Ascending aorta (tissue), 2 donors: ENCODE data around the gene SLCO2A1. TPM values are rescaled to one million over a fixed set of nuclear protein-coding genes. Genes with fewer than 3 reads are reported as not detected.
A peak's percentile ranks its signal among the peaks of the same experiment; 100 is the strongest.

Source experiments
- DNase-seq, 2 donors: peaks; one replicate each; pipeline ENCODE4 v3.0.0-alpha.2; 2019; ENCODE audit warnings: low spot score in 2 of 2
- H3K27ac ChIP-seq, 2 donors: fragments of 200-600 bp; sonication (generic); one replicate each; pipeline ENCODE4 v1.5.1; 2016 to 2017; ENCODE audit warnings: mild to moderate bottlenecking in 1 of 2
- H3K27me3 ChIP-seq: fragments of 200-600 bp; sonication (generic); one replicate; pipeline ENCODE4 v1.5.1; 2017
- H3K36me3 ChIP-seq, 2 donors: fragments of 200-600 bp; sonication (generic); one replicate each; pipeline ENCODE4 v1.5.1; 2016
- H3K4me1 ChIP-seq, 2 donors: fragments of 200-600 bp; sonication (generic); one replicate each; pipeline ENCODE4 v1.5.1; 2016 to 2017; ENCODE audit warnings: mild to moderate bottlenecking in 1 of 2
- H3K4me3 ChIP-seq, 2 donors: fragments of 200-600 bp; sonication (generic); one replicate each; pipeline ENCODE4 v1.5.1; 2016 to 2017; ENCODE audit warnings: mild to moderate bottlenecking in 1 of 2
- H3K9me3 ChIP-seq, 2 donors: fragments of 200-600 bp; sonication (generic); one replicate each; pipeline ENCODE4 v1.5.1; 2016
- CTCF ChIP-seq, 3 experiments: fragments of 200-600 bp in 2 of 3; fragments of 450-650 bp in 1 of 3; sonication (generic) in 2 of 3; IDR thresholded peaks; one replicate each; pipeline ENCODE4 v1.5.1; 2016 to 2019; ENCODE audit warnings: antibody characterized with exemption in 3 of 3, mild to moderate bottlenecking in 1 of 3, moderate library complexity in 1 of 3
- intact Hi-C: fragments of 100-400 bp; cut with DNase I; formaldehyde crosslinking; loops from one replicate; pipeline ENCODE4 v1.15.1; 2023
- total RNA-seq: library from RNA; depleted of rRNA; stranded (reverse); fragments of >200 nt; gene quantifications from one replicate; pipeline ENCODE4 v1.1.0, GENCODE V29; 2016

Gene SLCO2A1
- total RNA-seq, 1 donor from 2014 or later, result 111 TPM

- intact Hi-C loops, result no loop called here
- H3K9me3 ChIP-seq, result no peaks in the 10 kb centered on the region
- peak overlapping the region in 1 of 2 donors; percentile 63 for H3K27ac ChIP-seq
- peak in 1 of 2 donors; percentile 67 for DNase-seq
- H3K27me3 ChIP-seq, result no peaks in the 10 kb centered on the region
- H3K4me1 ChIP-seq, result peaks cover 3 to 36% of the 10 kb centered on the region in 2 donors
- peak in 1 of 3 experiments; percentile 23 for TF ChIP-seq CTCF (IDR thresholded peaks at IDR 0.05)
- H3K4me3 ChIP-seq, result no peak overlapping the region
- H3K36me3 ChIP-seq, result no peaks in the 10 kb centered on the region
Observed at GRCh38 chr3:133941415-133941821, 88.3 kb downstream of the SLCO2A1 start.

- peak in 1 of 2 donors; percentile 46 for DNase-seq
- H3K36me3 ChIP-seq, result no peaks in the 10 kb centered on the region
- H3K4me1 ChIP-seq, result peaks cover 3 to 36% of the 10 kb centered on the region in 2 donors
- no peak overlapping the region for H3K4me3 ChIP-seq
- no peak overlapping the region for H3K27ac ChIP-seq
- intact Hi-C loops, result no loop called here
- TF ChIP-seq CTCF (IDR thresholded peaks at IDR 0.05), result no peak
- no peaks in the 10 kb centered on the region for H3K27me3 ChIP-seq
- no peaks in the 10 kb centered on the region for H3K9me3 ChIP-seq
Observed at GRCh38 chr3:133940536-133940935, 89.2 kb downstream of the SLCO2A1 start.

- H3K27me3 ChIP-seq, result no peaks in the 10 kb centered on the region
- H3K9me3 ChIP-seq, result no peaks in the 10 kb centered on the region
- intact Hi-C loops, result loop anchor here (5.0 kb wide), 1 partner anchor 93 kb away; no protein-coding TSS in a partner anchor
- H3K4me3 ChIP-seq, result no peak overlapping the region
- no peaks in the 10 kb centered on the region for H3K36me3 ChIP-seq
- H3K27ac ChIP-seq, result no peak overlapping the region
- peak in 1 of 2 donors; percentile 33 for DNase-seq
- TF ChIP-seq CTCF (IDR thresholded peaks at IDR 0.05), result no peak
- peaks cover 3 to 29% of the 10 kb centered on the region in 2 donors for H3K4me1 ChIP-seq
Observed at GRCh38 chr3:133939463-133939835, 90.3 kb downstream of the SLCO2A1 start.

- peaks cover 3 to 24% of the 10 kb centered on the region in 2 donors for H3K4me1 ChIP-seq
- peak in 1 of 2 donors; percentile 46 for DNase-seq
- intact Hi-C loops, result loop anchor here (5.0 kb wide), 1 partner anchor 93 kb away; no protein-coding TSS in a partner anchor
- no peak for TF ChIP-seq CTCF (IDR thresholded peaks at IDR 0.05)
- no peaks in the 10 kb centered on the region for H3K9me3 ChIP-seq
- no peaks in the 10 kb centered on the region for H3K36me3 ChIP-seq
- H3K27ac ChIP-seq, result no peak overlapping the region
- H3K4me3 ChIP-seq, result no peak overlapping the region
- H3K27me3 ChIP-seq, result no peaks in the 10 kb centered on the region
Observed at GRCh38 chr3:133938770-133939462, 90.8 kb downstream of the SLCO2A1 start.

GRCh38 chr3:133937756-133938601, 91.7 kb downstream of the SLCO2A1 start:
- Histone ChIP-seq H3K4me3 (no peak overlapping the region), H3K9me3 (no peaks in the 10 kb centered on the region), H3K27ac (peak overlapping the region; percentile 32 to 45), H3K4me1 (peaks cover 3 to 19% of the 10 kb centered on the region in 2 donors), H3K27me3 (no peaks in the 10 kb centered on the region), H3K36me3 (no peaks in the 10 kb centered on the region)
- TF ChIP-seq CTCF (IDR thresholded peaks at IDR 0.05), result no peak
- peak in 1 of 2 donors; percentile 65 for DNase-seq
- intact Hi-C loops, result loop anchor here (5.0 kb wide), 1 partner anchor 94 kb away; no protein-coding TSS in a partner anchor
